Sigmoid colon (tissue), 7 donors: ENCODE measurements around the gene PDS5B. TPM values are rescaled to one million over a fixed set of nuclear protein-coding genes. Genes with fewer than 3 reads are reported as not detected.
A peak's percentile ranks its signal among the peaks of the same experiment; 100 is the strongest.
"Not testable (repeated sequence)": the region's sequence is repeated elsewhere in the genome, so short reads cannot be mapped to it uniquely, and the experiment has no call there.

Source experiments
- DNase-seq: peaks from one replicate; pipeline ENCODE4 v3.0.0-alpha.2; 2019
- H3K27ac ChIP-seq, 4 donors: fragments of 200-600 bp; sonication (generic); one replicate each; pipeline ENCODE4 v1.5.1; 2016 to 2019; ENCODE audit warnings: mild to moderate bottlenecking in 1 of 4
- H3K27me3 ChIP-seq, 3 donors: fragments of 200-600 bp; sonication (generic); one replicate each; pipeline ENCODE4 v1.5.1; 2019; ENCODE audit warnings: mild to moderate bottlenecking in 1 of 3
- H3K36me3 ChIP-seq, 4 donors: fragments of 200-600 bp; sonication (generic); one replicate each; pipeline ENCODE4 v1.5.1; 2016 to 2019
- H3K4me1 ChIP-seq, 4 donors: fragments of 200-600 bp; sonication (generic); one replicate each; pipeline ENCODE4 v1.5.1; 2017 to 2019
- H3K4me3 ChIP-seq, 4 donors: fragments of 200-600 bp; sonication (generic); one replicate each; pipeline ENCODE4 v1.5.1; 2017 to 2019; ENCODE audit warnings: mild to moderate bottlenecking in 2 of 4, moderate library complexity in 1 of 4
- H3K9me3 ChIP-seq, 4 donors: fragments of 200-600 bp in 3 of 4; sonication (generic) in 3 of 4; one replicate each; pipeline versions ENCODE4 v1.5.1 to v1.6.1; 2013 to 2019
- EP300 ChIP-seq, 4 donors: sonication (generic); formaldehyde crosslinking; IDR thresholded peaks; one replicate each; pipeline ENCODE4 v1.6.1; 2017; ENCODE audit warnings: antibody characterized with exemption in 4 of 4
- POLR2A ChIP-seq, 2 donors: fragments of 450-650 bp; IDR thresholded peaks; one replicate each; pipeline ENCODE4 v1.6.1; 2016; ENCODE audit warnings: antibody characterized with exemption in 2 of 2, mild to moderate bottlenecking in 2 of 2, moderate library complexity in 2 of 2
- POLR2AphosphoS5 ChIP-seq, 4 donors: sonication (generic); formaldehyde crosslinking; IDR thresholded peaks; one replicate each; pipeline ENCODE4 v1.6.1; 2017; ENCODE audit warnings: antibody characterized with exemption in 4 of 4
- WGBS, 2 donors: extraction: QIAGEN DNeasy Blood & Tissue Kit; methylation state at CpG; one replicate each; pipeline ENCODE4 v1.1.7; 2013; 5-methylcytosine and 5-hydroxymethylcytosine counted together
- intact Hi-C: fragments of 100-400 bp; cut with DNase I; formaldehyde crosslinking; loops from one replicate; pipeline ENCODE4 v1.15.1; 2023
- polyA plus RNA-seq, 3 donors: library from polyadenylated mRNA; stranded (reverse); fragments of 200-250 nt; gene quantifications; one replicate each; pipeline ENCODE4 v1.2.3, GENCODE V29; 2013
- small RNA-seq, 3 donors: library from RNA; depleted of rRNA; stranded (forward); fragments of <200 nt; gene quantifications; one replicate each; pipeline ENCODE3, GENCODE V24; 2016
- total RNA-seq, 4 donors: library from RNA; depleted of rRNA; stranded (reverse); fragments of >200 nt; gene quantifications; one replicate each; pipeline ENCODE4 v1.1.0, GENCODE V29; 2016
- TF ChIP-seq, protein P1 (sequence below), 4 experiments: fragments of 450-650 bp in 3 of 4; fragments of 200-600 bp in 1 of 4; IDR thresholded peaks; one replicate each; pipeline ENCODE4 v1.5.1; 2016 to 2019; ENCODE audit warnings: antibody characterized with exemption in 4 of 4, mild to moderate bottlenecking in 3 of 4, moderate library complexity in 2 of 4
- donor health status: healthy with polysubstance abuse.
- donor health status: Bipolar disorder and iron deficiency.
- donor health status: healthy.

PDS5B gene
- total and polyA plus RNA-seq, 7 donors: 3.6 to 65.0 (median 52.8) TPM

- peaks cover 0 to 13% (median 10%) of the 10 kb centered on the region in 4 donors for H3K4me1 ChIP-seq
- H3K9me3 ChIP-seq: no peaks in the 10 kb centered on the region
- intact Hi-C loops: no loop called here
- no peak for DNase-seq
- no peak overlapping the region for H3K4me3 ChIP-seq
- TF ChIP-seq, protein P1, sequence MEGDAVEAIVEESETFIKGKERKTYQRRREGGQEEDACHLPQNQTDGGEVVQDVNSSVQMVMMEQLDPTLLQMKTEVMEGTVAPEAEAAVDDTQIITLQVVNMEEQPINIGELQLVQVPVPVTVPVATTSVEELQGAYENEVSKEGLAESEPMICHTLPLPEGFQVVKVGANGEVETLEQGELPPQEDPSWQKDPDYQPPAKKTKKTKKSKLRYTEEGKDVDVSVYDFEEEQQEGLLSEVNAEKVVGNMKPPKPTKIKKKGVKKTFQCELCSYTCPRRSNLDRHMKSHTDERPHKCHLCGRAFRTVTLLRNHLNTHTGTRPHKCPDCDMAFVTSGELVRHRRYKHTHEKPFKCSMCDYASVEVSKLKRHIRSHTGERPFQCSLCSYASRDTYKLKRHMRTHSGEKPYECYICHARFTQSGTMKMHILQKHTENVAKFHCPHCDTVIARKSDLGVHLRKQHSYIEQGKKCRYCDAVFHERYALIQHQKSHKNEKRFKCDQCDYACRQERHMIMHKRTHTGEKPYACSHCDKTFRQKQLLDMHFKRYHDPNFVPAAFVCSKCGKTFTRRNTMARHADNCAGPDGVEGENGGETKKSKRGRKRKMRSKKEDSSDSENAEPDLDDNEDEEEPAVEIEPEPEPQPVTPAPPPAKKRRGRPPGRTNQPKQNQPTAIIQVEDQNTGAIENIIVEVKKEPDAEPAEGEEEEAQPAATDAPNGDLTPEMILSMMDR (IDR thresholded peaks at IDR 0.05): no peak
- no peak for TF ChIP-seq POLR2AphosphoS5 (IDR thresholded peaks at IDR 0.05)
- no peak for TF ChIP-seq POLR2A (IDR thresholded peaks at IDR 0.05)
- TF ChIP-seq EP300 (IDR thresholded peaks at IDR 0.05): no peak
- WGBS, 2 donors: 90 to 91% methylated on average over 15 of the region's 15 CpGs
- no peaks in the 10 kb centered on the region for H3K27me3 ChIP-seq
- H3K27ac ChIP-seq: peak overlapping the region in 2 of 4 donors; percentile 43 to 52
- no peaks in the 10 kb centered on the region for H3K36me3 ChIP-seq
Observed at GRCh38 chr13:32824061-32824460, 237.8 kb downstream of the PDS5B start.

DNA sequence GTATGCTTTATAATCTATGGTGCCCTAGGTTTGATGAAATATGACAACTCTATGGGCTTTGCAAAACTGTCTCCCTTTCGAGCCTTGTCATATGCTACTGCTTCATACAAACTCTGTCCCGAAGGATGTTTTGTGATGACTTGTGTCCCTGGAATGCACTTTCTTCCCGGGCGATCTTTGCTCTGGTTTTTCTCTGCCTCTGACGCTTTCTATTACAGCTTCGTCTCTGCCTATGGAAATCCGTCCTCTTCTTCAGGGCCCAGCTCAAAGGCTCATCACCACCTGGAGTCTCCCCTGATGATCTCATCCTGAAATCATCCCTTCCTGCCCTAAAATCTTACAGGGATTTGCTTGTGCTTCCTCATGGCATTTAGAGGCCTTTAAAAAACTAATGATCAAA lies 238.4 kb downstream of the PDS5B start:
- Histone ChIP-seq H3K27me3 (no peaks in the 10 kb centered on the region), H3K27ac (peak overlapping the region in 3 of 4 donors; percentile 2 to 52 (median 43)), H3K4me1 (peaks cover 0 to 13% (median 10%) of the 10 kb centered on the region in 4 donors), H3K9me3 (no peaks in the 10 kb centered on the region), H3K4me3 (no peak overlapping the region), H3K36me3 (no peaks in the 10 kb centered on the region)
- peak; percentile 72 for DNase-seq
- TF ChIP-seq EP300 (IDR thresholded peaks at IDR 0.05) (peak in 1 of 4 donors; percentile 29), POLR2AphosphoS5 (IDR thresholded peaks at IDR 0.05) (peak; percentile 28 to 78 (median 68))
- TF ChIP-seq, protein P1 (IDR thresholded peaks at IDR 0.05): no peak
- 75 to 80% methylated on average over 7 of the region's 7 CpGs for WGBS, 2 donors
- intact Hi-C loops: no loop called here

GRCh38 chr13:32825481-32825880 lies 239.2 kb downstream of the PDS5B start:
- WGBS, 2 donors: 80 to 87% methylated on average over 2 of the region's 2 CpGs
- peak overlapping the region in 1 of 4 donors; percentile 43 for H3K27ac ChIP-seq
- H3K27me3 ChIP-seq: no peaks in the 10 kb centered on the region
- intact Hi-C loops: no loop called here
- H3K4me3 ChIP-seq: no peak overlapping the region
- no peak for TF ChIP-seq POLR2AphosphoS5 (IDR thresholded peaks at IDR 0.05)
- no peak for TF ChIP-seq EP300 (IDR thresholded peaks at IDR 0.05)
- H3K9me3 ChIP-seq: no peaks in the 10 kb centered on the region
- no peak for DNase-seq
- H3K36me3 ChIP-seq: no peaks in the 10 kb centered on the region
- peaks cover 0 to 13% (median 10%) of the 10 kb centered on the region in 4 donors for H3K4me1 ChIP-seq

- H3K4me3 ChIP-seq, DNase-seq, intact Hi-C loops, H3K27me3 ChIP-seq, H3K9me3 ChIP-seq, H3K36me3 ChIP-seq, H3K27ac ChIP-seq: not testable (repeated sequence)
- peaks cover 0 to 13% (median 10%) of the 10 kb centered on the region in 4 donors for H3K4me1 ChIP-seq
- WGBS, 2 donors: 93 to 94% methylated on average over 5 of the region's 5 CpGs
Observed at GRCh38 chr13:32826372-32826771, 240.1 kb downstream of the PDS5B start.

Small RNA genes within 50 kb of the gene (small RNA-seq; reads per million reads assigned to genes)
- gene RNY1P4: 0 reads per million in 3 donors

Other genes with a start within 250 kb of the PDS5B start
- gene N4BP2L1, start 158.3 kb upstream of the PDS5B start, total RNA-seq: 10 to 100 TPM; 17.7 to 34.9 (median 20.9) TPM
- 10 to 100 TPM in 1 of 3 donors, 1 to 10 TPM in 2; 7.8 to 13.2 (median 8.8) TPM for gene N4BP2L1, start 158.3 kb upstream of the PDS5B start, polyA plus RNA-seq
- 100 to 1,000 TPM; 160 to 232 (median 222) TPM for gene N4BP2L2, start 47.7 kb upstream of the PDS5B start, total RNA-seq
- 10 to 100 TPM; 22.0 to 39.6 (median 26.4) TPM for gene N4BP2L2, start 47.7 kb upstream of the PDS5B start, polyA plus RNA-seq